Common myeloid progenitor, CD34-positive (primary cell): Measurements from ENCODE around the gene PPP1R36.
"Not testable (repeated sequence)": the region's sequence is repeated elsewhere in the genome, so short reads cannot be mapped to it uniquely, and the experiment has no call there.

ENCODE experiments used
- CTCF ChIA-PET: fragments of 350-600 bp; sonication (Branson Sonifier 250); formaldehyde crosslinking; loops from one replicate; lab custom pipeline; 2021; ENCODE audit warnings: antibody characterized with exemption; lab: Charles Lee
- POLR2A ChIA-PET: fragments of 350-600 bp; sonication (Branson Sonifier 250); formaldehyde crosslinking; loops from one replicate; lab custom pipeline; 2021; ENCODE audit warnings: antibody characterized with exemption; lab: Charles Lee
- DNase-seq, 3 donors: peaks; one replicate each; pipeline versions ENCODE4 v3.0.0 to v3.0.0-alpha.2; 2013
- H3K27ac ChIP-seq, 2 experiments: 1 replicate in 1 of 2; 2 replicates in 1 of 2; pipeline ENCODE4 v1.7.0; 2013; ENCODE audit warnings: inconsistent platforms in 2 of 2, low read length in 2 of 2, mild to moderate bottlenecking in 2 of 2, low read depth in 1 of 2, moderate library complexity in 1 of 2; ENCODE audit not compliant: severe bottlenecking in 2 of 2, insufficient read depth in 1 of 2, poor library complexity in 1 of 2
- H3K27me3 ChIP-seq, 5 experiments: replicated peaks in 2 of 5; 1 replicate in 3 of 5; 2 replicates in 2 of 5; pipeline versions ENCODE4 v1.6.1 to v1.7.0; 2013; ENCODE audit warnings: low read length in 4 of 5, mild to moderate bottlenecking in 2 of 5, moderate library complexity in 2 of 5, inconsistent platforms in 1 of 5; ENCODE audit not compliant: insufficient read depth in 5 of 5, control insufficient read depth in 4 of 5
- H3K36me3 ChIP-seq, 4 experiments: 1 replicate in 2 of 4; 2 replicates in 2 of 4; pipeline versions ENCODE4 v1.6.1 to v1.7.0; 2013; ENCODE audit warnings: low read length in 3 of 4, control low read depth in 1 of 4, mild to moderate bottlenecking in 1 of 4; ENCODE audit not compliant: control insufficient read depth in 4 of 4, insufficient read depth in 4 of 4
- H3K4me1 ChIP-seq, 4 experiments: 1 replicate in 3 of 4; 2 replicates in 1 of 4; pipeline versions ENCODE4 v1.6.1 to v1.7.1; 2013; ENCODE audit warnings: low read length in 3 of 4, mild to moderate bottlenecking in 3 of 4, control low read depth in 1 of 4, inconsistent platforms in 1 of 4, moderate library complexity in 1 of 4; ENCODE audit not compliant: control insufficient read depth in 4 of 4, insufficient read depth in 4 of 4; ENCODE audit errors: control extremely low read depth in 1 of 4
- H3K4me3 ChIP-seq, 7 experiments: 1 replicate in 4 of 7; 2 replicates in 3 of 7; pipeline versions ENCODE4 v1.5.1 to v1.7.0; 2013; ENCODE audit warnings: mild to moderate bottlenecking in 7 of 7, low read length in 6 of 7, moderate library complexity in 6 of 7, inconsistent platforms in 2 of 7, low read depth in 2 of 7, control low read depth in 1 of 7; ENCODE audit not compliant: insufficient read depth in 4 of 7, control insufficient read depth in 1 of 7; ENCODE audit errors: extremely low read depth in 1 of 7
- H3K9me3 ChIP-seq, 5 experiments: 1 replicate in 4 of 5; 2 replicates in 1 of 5; pipeline versions ENCODE4 v1.6.1 to v1.7.1; 2013; ENCODE audit warnings: low read length in 4 of 5, mild to moderate bottlenecking in 2 of 5, inconsistent platforms in 1 of 5, low read depth in 1 of 5, moderate library complexity in 1 of 5; ENCODE audit not compliant: control insufficient read depth in 4 of 5, insufficient read depth in 2 of 5; ENCODE audit errors: control extremely low read depth in 1 of 5
- WGBS: methylation state at CpG from one replicate; pipeline ENCODE4 v1.1.5; 2013; ENCODE audit not compliant: insufficient coverage; 5-methylcytosine and 5-hydroxymethylcytosine counted together

Gene PPP1R36

GRCh38 chr14:64614805-64615391 is 65.1 kb downstream of the PPP1R36 start:
- no peak overlapping the region for H3K4me3 ChIP-seq
- POLR2A ChIA-PET: no interaction called here
- no peaks in the 10 kb centered on the region for H3K36me3 ChIP-seq
- 95% methylated on average over 6 of the region's 7 CpGs for WGBS
- no peak overlapping the region for H3K27ac ChIP-seq
- H3K27me3 ChIP-seq: no peaks in the 10 kb centered on the region
- H3K4me1 ChIP-seq: no peaks in the 10 kb centered on the region
- no peaks in the 10 kb centered on the region for H3K9me3 ChIP-seq
- no peak for DNase-seq
- CTCF ChIA-PET: interaction anchor here (1.9 kb wide), 1 partner anchor 16 kb away, joined by 4 read pairs; no protein-coding TSS in a partner anchor

DNA sequence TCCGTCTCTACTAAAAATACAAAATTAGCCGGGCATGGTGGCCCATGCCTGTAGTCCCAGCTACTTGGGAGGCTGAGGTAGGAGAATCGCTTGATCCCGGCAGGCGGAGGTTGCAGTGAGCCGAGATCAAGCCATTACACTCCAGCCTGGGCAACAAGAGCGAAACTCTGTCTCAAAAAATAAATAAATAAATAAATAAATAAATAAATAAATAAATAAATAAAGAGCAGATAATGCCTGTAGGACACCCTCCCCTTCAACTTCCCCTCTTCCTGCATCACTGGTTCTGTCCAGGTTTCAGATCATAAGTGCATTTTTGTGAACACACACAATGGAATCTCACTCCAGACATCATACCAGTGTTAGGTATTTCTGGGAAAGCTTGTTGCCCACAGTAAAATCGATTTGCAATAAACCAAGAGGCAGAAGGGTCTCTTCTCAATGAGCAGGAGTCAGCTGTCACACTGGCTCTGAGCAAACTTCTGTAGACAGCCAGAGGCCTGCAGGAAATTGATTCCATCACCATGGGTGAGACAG is 68.2 kb downstream of the PPP1R36 start:
- H3K36me3 ChIP-seq, H3K9me3 ChIP-seq, H3K4me3 ChIP-seq, H3K27me3 ChIP-seq, H3K27ac ChIP-seq, H3K4me1 ChIP-seq, POLR2A ChIA-PET: not testable (repeated sequence)
- WGBS: 91% methylated on average over 2 of the region's 8 CpGs
- DNase-seq: peak in 2 of 3 donors; percentile 11 to 34
- CTCF ChIA-PET: interaction anchor here (1.1 to 4.2 kb wide), 2 partner anchors 11 to 18 kb away, joined by 3 to 19 read pairs; no protein-coding TSS in a partner anchor

DNA sequence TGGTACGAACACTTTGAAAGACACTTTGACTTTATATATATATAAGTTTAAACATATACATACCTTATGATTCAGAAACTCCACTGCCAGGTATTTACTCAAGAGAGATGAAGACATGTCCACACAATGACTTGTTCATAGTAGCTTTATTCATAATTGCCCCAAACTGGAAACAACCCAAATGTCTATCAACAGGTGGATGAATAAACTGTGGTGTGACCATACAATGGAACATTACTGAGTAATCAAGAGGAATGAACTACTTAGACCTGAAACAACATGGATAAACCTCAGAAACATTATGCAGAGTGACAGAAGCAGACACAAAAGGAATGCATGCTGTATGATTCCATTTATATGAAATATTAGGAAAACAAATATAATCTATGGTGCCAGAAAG is 71.1 kb downstream of the PPP1R36 start:
- no peaks in the 10 kb centered on the region for H3K27me3 ChIP-seq
- no peak for DNase-seq
- H3K27ac ChIP-seq: no peak overlapping the region
- no peaks in the 10 kb centered on the region for H3K36me3 ChIP-seq
- ChIA-PET POLR2A (no interaction called here), CTCF (interaction anchor here (4.2 kb wide), 1 partner anchor 15 kb away, joined by 19 read pairs; no protein-coding TSS in a partner anchor)
- no peak overlapping the region for H3K4me3 ChIP-seq
- H3K4me1 ChIP-seq: peaks cover 0 to 4% (median 0%) of the 10 kb centered on the region in 4 experiments
- no peaks in the 10 kb centered on the region for H3K9me3 ChIP-seq
- no CpG with 5 or more reads among the region's 1 CpG for WGBS

DNA sequence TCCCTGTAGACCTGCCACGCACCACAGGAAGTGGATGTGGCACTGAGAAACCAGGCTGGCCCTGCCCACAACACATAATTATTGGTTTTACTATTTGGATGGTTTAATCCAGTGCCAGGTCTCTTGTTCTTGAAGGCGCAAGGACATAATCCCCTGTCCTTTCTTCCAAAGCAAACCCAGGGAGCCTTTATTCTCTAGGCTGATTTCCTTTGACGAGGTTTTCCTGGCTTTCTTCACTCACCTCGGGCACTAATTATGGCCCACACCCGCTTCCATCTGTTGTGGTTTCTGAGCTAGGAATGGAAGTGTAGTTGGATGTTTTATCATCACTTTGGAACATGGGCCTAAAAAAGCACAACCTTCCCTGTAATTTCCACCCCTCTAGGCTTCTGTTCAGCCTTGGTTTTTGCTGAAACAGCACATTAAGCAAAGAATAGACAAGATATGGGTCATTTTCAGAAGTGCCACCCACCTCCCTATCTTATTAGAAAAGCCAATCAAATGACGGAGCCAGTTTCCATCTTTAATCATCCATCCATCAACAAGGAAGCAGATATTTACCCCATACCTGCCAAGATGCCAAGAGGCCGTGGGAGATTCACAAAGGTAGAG is 73.9 kb downstream of the PPP1R36 start:
- H3K4me3 ChIP-seq: no peak overlapping the region
- H3K9me3 ChIP-seq: no peaks in the 10 kb centered on the region
- H3K27me3 ChIP-seq: no peaks in the 10 kb centered on the region
- H3K4me1 ChIP-seq: peaks cover 0 to 4% (median 0%) of the 10 kb centered on the region in 4 experiments
- H3K27ac ChIP-seq: no peak overlapping the region
- DNase-seq: no peak
- 93% methylated on average over 3 of the region's 7 CpGs for WGBS
- H3K36me3 ChIP-seq: no peaks in the 10 kb centered on the region
- ChIA-PET POLR2A (no interaction called here), CTCF (interaction anchor here (1.2 kb wide), 1 partner anchor 13 kb away, joined by 4 read pairs; no protein-coding TSS in a partner anchor)

- 97% methylated on average over 14 of the region's 15 CpGs for WGBS
- H3K4me3 ChIP-seq: no peak overlapping the region
- H3K9me3 ChIP-seq: no peaks in the 10 kb centered on the region
- POLR2A ChIA-PET: no interaction called here
- no peak overlapping the region for H3K27ac ChIP-seq
- no peaks in the 10 kb centered on the region for H3K27me3 ChIP-seq
- CTCF ChIA-PET: interaction anchor here (1.4 to 1.5 kb wide), 2 partner anchors 10 to 29 kb away, joined by 3 to 4 read pairs; no protein-coding TSS in a partner anchor
- H3K36me3 ChIP-seq: no peaks in the 10 kb centered on the region
- peaks cover 0 to 4% (median 0%) of the 10 kb centered on the region in 4 experiments for H3K4me1 ChIP-seq
- no peak for DNase-seq
Observed at GRCh38 chr14:64625386-64626232, 75.8 kb downstream of the PPP1R36 start.

GRCh38 chr14:64628940-64629408 is 79.2 kb downstream of the PPP1R36 start:
- H3K9me3 ChIP-seq: no peaks in the 10 kb centered on the region
- H3K36me3 ChIP-seq: no peaks in the 10 kb centered on the region
- ChIA-PET POLR2A (no interaction called here), CTCF (interaction anchor here (0.8 to 1.2 kb wide), 6 partner anchors 8 to 215 kb away, joined by 3 to 4 read pairs (median 3); no protein-coding TSS in a partner anchor)
- WGBS: 96% methylated on average over 5 of the region's 7 CpGs
- no peak overlapping the region for H3K4me3 ChIP-seq
- DNase-seq: no peak
- H3K27me3 ChIP-seq: no peaks in the 10 kb centered on the region
- no peak overlapping the region for H3K27ac ChIP-seq
- H3K4me1 ChIP-seq: peaks cover 0 to 6% (median 0%) of the 10 kb centered on the region in 4 experiments
